AG09309 (cell line): ENCODE results near the gene SLC35B4.

Experiments
- DNase-seq: peaks from one replicate; pipeline ENCODE4 v3.0.0-alpha.2; 2010; ENCODE audit warnings: low read depth
- H3K4me3 ChIP-seq: 2 replicates; pipeline ENCODE4 v1.5.1; 2011; ENCODE audit warnings: mild to moderate bottlenecking, low read depth, low read length, moderate library complexity; ENCODE audit not compliant: control insufficient read depth
- TF ChIP-seq, protein P1 (sequence below): IDR thresholded peaks from 2 replicates; pipeline ENCODE4 v1.5.1; 2011; ENCODE audit warnings: mild to moderate bottlenecking, low read depth, low read length, inconsistent platforms; ENCODE audit not compliant: insufficient read depth, control insufficient read depth; ENCODE audit errors: missing control alignments

The SLC35B4 gene

DNA sequence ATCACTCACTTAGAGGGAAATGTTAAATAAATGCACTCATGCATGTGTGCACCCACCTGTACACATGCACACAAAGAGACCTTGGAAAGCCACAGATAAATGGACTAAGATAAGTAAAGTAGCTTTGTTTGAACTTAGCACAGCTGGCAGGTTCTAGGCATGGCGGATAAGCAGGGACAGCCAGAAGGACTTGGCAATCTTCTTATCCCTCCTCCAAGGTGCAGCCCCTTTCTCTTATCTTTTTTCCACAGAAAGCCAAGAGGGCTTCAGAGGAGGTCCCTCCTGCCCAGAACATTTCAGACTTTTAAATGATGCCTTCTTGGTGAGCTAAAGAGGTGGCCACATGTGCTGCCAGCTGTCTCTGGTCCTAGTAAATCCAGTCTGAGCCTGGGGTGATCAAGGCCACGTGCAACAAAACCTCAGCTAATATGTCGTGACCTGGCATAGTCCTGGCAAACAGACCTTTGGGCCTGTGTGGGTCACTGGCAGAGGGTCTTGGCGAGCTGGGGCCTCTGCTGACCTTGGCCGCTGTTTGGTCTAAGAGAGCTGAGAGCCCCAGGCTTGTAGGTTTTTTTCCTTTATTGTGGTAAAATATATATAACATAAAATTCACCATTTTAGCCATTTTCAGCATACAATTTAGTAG is 43.2 kb upstream of the SLC35B4 start:
- no peak overlapping the region for H3K4me3 ChIP-seq
- TF ChIP-seq, protein P1, sequence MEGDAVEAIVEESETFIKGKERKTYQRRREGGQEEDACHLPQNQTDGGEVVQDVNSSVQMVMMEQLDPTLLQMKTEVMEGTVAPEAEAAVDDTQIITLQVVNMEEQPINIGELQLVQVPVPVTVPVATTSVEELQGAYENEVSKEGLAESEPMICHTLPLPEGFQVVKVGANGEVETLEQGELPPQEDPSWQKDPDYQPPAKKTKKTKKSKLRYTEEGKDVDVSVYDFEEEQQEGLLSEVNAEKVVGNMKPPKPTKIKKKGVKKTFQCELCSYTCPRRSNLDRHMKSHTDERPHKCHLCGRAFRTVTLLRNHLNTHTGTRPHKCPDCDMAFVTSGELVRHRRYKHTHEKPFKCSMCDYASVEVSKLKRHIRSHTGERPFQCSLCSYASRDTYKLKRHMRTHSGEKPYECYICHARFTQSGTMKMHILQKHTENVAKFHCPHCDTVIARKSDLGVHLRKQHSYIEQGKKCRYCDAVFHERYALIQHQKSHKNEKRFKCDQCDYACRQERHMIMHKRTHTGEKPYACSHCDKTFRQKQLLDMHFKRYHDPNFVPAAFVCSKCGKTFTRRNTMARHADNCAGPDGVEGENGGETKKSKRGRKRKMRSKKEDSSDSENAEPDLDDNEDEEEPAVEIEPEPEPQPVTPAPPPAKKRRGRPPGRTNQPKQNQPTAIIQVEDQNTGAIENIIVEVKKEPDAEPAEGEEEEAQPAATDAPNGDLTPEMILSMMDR: no peak
- no peak for DNase-seq

DNA sequence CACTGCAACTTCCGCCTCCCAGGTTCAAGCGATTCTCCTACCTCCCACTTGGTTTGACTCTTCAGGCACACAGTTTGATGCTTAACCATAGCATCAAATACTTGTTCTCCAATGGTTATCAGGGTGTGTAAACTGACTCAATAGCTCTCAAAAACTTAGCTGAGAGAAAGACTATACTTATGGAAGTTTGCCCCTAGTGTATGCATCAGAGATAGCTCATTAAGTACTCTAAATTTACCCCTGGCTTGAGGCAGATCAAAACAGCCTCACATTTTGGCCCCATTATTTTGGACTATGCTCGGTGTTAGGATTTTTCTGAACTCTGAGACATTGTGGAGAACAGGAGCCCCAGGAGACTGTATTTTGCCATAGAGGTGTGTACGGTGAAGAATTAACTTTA is 40.8 kb upstream of the SLC35B4 start:
- DNase-seq: no peak
- no peak overlapping the region for H3K4me3 ChIP-seq
- TF ChIP-seq, protein P1: no peak

DNA sequence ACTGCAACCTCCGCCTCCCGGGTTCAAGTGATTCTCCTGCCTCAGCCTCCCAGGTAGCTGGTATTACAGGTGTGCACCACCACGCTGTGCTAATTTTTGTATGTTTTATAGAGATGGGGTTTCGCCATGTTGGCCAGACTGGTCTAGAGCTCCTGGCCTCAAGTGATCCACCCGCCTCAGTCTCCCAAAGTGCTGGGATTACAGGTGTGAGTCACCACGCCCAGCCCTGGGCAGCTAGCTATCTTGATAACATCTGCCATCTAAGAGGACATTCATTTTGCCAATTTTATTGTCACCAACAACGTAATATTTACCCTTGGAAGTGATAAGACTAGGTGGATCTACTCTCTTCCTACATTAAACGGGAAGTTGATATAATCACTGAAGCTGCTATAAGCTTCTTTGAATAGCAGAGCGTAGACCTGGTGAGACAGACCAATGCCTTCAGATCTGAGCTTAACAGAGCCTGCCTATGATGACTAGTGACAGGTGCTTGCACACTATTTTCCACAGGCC is 39.7 kb upstream of the SLC35B4 start:
- no peak overlapping the region for H3K4me3 ChIP-seq
- DNase-seq: no peak
- TF ChIP-seq, protein P1: no peak

DNA sequence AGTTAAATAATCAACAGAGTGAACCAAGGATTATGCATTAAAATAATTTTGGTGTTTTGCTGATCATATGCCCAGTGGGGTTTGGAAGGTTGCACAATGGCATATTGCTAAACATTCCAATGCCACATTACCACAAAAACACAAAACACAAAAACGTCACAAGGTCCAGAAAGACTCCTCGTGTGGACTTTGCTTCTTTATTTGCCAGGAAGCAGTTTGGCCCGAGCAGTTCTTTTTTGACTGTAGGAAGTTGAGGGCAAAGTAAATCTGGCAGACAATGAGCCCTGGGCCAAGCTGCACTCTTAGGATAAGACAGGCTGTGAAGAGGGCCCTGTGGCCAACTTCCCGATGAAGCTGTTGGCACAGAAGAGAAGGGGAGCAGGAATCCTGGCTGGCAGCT is 39.2 kb upstream of the SLC35B4 start:
- DNase-seq: peak; percentile 21
- TF ChIP-seq, protein P1: no peak
- H3K4me3 ChIP-seq: no peak overlapping the region

DNA sequence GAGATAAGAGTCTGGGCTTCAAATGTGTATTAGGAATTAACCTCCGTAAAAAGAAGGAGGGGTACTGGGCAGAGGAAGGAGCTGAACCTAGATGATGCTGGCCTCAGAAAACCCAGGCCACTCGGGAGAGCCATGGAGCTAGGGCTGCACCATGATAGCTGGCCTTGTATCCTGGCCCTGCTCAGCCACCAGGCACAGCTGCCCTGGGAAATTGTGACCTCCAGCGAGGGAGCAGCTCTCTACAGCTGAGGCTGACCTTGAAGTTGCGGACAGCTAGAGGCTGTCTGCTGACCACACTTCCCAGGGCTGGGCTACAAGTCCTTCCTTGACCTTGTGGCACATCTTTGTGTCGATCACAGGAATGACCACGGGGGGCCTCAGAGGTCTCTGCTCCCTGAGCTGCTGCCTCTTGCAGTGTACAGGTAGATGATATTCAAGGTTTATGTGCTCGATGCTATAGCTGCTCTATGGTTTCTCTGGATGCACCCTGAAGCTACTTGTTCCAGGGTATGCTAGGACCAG is 38.3 kb upstream of the SLC35B4 start:
- H3K4me3 ChIP-seq: no peak overlapping the region
- TF ChIP-seq, protein P1: no peak
- no peak for DNase-seq

DNA sequence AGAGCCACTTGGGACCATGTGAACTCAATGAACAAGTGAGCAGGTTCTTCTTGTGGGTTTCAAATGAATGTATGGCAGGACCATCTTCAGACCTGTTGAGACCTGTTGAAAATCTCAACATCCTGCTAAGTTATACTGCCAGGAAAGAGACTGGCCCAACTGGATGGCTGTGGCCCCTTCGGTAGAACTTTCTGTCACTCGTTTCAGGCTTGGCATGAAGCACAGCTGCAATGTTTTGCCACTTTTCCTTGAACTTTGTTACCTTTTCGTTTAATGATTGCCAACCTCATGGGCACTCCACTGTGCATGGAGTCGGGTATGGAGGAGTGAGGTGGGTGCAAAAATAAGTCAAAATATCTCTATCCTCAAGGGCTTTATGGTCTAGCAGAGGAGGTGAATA is 36.7 kb upstream of the SLC35B4 start:
- H3K4me3 ChIP-seq: no peak overlapping the region
- no peak for DNase-seq

More for the DNA sequence above, 36.7 kb upstream of the SLC35B4 start:
- TF ChIP-seq, protein P1: no peak
